Gastroesophageal sphincter (tissue), 3 donors: ENCODE data around the gene ELP4.

Source experiments
- POLR2A ChIP-seq, 2 donors: fragments of 450-650 bp; IDR thresholded peaks; one replicate each; pipeline ENCODE4 v1.6.1; 2017; ENCODE audit warnings: antibody characterized with exemption in 2 of 2, mild to moderate bottlenecking in 2 of 2, moderate library complexity in 1 of 2
- TF ChIP-seq, protein P1 (sequence below), 4 experiments: fragments of 200-600 bp in 2 of 4; fragments of 450-650 bp in 2 of 4; sonication (generic) in 1 of 4; IDR thresholded peaks; one replicate each; pipeline ENCODE4 v1.5.1; 2017 to 2019; ENCODE audit warnings: antibody characterized with exemption in 4 of 4, mild to moderate bottlenecking in 2 of 4, moderate library complexity in 2 of 4

DNA sequence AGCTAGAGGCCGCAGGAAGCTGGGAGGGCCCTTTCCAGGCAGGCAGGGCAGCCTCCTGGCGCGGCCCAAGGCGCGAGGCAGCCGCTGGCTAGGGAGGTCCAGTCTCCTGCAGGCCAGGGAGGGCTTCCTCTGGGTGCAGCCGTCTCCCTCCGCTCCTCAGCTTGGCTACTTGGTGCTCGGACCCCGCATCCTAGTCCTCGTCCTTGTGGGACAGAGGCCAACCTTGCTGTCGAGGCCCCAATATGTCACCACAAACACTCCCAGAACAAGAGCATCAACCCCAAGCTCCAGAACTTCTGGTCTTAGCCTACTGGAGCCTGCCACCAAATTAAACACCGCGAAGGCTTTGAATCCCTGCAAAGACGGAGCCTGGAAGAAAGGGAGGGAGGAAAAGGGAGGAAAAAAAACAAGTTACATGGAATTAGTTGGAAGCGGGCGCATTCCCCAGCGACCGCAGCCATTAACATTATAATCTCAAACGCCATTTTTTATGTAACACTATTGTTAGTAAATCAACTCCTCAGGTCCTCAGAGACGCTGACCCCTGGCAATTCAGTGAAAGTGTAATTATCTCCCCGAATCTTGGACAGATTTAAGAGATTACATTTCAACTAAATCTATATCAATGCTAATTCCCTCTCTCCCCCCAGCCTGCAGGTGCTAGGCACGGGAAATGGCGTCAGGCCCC lies 314.2 kb downstream of the ELP4 start:
- no peak for TF ChIP-seq POLR2A (IDR thresholded peaks at IDR 0.05)
- TF ChIP-seq, protein P1, sequence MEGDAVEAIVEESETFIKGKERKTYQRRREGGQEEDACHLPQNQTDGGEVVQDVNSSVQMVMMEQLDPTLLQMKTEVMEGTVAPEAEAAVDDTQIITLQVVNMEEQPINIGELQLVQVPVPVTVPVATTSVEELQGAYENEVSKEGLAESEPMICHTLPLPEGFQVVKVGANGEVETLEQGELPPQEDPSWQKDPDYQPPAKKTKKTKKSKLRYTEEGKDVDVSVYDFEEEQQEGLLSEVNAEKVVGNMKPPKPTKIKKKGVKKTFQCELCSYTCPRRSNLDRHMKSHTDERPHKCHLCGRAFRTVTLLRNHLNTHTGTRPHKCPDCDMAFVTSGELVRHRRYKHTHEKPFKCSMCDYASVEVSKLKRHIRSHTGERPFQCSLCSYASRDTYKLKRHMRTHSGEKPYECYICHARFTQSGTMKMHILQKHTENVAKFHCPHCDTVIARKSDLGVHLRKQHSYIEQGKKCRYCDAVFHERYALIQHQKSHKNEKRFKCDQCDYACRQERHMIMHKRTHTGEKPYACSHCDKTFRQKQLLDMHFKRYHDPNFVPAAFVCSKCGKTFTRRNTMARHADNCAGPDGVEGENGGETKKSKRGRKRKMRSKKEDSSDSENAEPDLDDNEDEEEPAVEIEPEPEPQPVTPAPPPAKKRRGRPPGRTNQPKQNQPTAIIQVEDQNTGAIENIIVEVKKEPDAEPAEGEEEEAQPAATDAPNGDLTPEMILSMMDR (IDR thresholded peaks at IDR 0.05) = no peak
